HG02678 (cell line): ENCODE results near the gene NSUN6.

ENCODE experiments used
- ATAC-seq: cut with Tn5 transposase; IDR thresholded peaks from one replicate; pipeline ENCODE4 v1.9.1; 2021; ENCODE audit warnings: mild to moderate bottlenecking, moderate library complexity; ENCODE audit not compliant: unreplicated experiment

The NSUN6 gene

DNA sequence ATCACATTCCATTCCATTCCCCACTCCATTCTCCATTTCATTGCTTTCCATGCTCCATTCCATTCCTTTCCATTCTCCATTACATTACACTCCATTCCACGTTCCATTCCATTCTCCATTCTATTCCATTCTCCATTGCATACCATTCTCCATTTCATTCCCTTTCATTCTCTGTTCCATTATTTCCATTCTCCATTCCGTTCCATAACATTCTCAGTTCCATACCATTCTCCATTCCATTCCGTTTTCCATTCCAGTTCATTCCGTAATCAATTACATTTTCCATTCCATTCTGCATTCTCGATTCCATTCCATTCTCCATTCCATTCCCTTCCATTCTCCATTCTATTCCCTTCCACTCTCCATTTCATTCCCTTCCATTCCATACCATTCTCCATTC, 86.4 kb downstream of the NSUN6 start:
- no peak for ATAC-seq

DNA sequence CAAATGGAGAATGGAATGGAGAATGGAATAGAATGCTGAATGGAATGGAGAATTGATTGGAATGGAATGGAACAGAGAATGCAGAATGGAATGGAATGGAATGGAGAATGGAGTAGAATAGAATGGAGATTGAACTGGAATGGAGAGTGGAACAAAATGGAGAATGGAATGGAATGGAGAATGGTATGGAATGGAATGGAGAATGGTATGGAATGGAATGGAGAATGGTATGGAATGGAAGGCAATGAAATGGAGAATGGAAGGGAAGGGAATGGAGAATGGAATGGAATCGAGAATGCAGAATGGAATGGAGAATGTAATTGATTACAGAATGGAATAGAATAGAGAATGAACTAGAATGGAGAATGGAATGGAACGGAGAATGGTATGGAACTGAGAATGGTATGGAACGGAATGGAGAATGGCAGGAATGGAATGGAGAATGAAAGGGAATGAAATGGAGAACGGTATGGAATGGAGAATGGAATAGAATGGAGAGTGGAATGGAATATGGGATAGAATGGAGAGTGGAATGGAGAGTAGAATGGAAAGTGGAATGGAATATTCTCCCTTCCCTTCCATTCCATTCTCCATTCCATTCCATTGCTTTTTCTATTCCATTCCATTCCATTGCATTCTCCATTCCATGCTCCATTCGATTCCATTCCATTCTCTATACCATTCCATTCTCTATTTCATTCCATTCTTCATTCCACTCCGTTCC, 88.2 kb downstream of the NSUN6 start:
- ATAC-seq = no peak

DNA sequence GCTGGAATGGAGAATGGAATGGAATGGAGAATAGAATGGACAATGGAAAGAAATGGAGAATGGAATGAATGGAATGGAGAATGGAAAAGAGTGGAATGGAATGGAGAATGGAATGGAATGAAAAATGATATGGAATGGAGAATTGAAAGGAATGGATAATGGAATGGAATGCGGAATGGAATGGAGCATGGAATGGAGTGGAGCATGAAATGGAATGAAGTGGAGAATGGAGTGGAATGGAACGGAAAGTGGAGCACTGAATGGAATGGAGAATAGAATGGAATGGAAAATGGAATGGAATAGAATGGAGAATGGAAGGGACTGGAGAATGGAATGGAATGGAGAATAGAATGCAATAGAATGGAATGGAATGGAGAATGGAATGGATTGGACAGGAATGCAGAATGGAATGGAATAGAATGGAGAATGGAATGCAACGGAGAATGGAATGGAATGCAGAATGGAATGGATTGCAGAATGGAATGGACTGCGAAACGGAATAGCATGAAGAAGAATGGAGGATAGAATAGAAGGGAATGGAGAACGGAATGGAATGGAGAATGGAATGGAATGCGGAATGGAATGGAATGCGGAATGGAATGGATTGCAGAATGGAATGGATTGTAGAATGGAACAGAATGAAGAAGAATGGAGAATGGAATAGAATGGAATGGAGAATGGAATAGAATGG, 89.4 kb downstream of the NSUN6 start:
- ATAC-seq = no peak

DNA sequence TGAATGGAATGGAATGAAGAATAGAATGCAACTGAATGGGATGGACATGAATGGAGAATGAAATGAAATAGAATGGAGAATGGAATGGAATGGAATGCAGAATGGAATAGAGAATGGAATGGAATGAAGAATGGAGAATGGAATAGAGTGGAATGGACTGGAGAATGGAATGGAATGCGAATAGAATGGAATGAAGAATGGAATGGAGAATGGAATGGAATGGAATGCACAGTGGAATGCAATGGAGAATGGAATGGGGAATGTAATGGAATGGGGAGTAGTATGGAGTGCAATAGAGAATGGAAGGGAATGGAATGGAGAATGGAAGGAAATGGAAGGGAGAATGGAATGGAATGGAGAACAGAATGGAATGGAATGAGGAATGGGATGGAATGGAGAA, 93.4 kb downstream of the NSUN6 start:
- no peak for ATAC-seq

DNA sequence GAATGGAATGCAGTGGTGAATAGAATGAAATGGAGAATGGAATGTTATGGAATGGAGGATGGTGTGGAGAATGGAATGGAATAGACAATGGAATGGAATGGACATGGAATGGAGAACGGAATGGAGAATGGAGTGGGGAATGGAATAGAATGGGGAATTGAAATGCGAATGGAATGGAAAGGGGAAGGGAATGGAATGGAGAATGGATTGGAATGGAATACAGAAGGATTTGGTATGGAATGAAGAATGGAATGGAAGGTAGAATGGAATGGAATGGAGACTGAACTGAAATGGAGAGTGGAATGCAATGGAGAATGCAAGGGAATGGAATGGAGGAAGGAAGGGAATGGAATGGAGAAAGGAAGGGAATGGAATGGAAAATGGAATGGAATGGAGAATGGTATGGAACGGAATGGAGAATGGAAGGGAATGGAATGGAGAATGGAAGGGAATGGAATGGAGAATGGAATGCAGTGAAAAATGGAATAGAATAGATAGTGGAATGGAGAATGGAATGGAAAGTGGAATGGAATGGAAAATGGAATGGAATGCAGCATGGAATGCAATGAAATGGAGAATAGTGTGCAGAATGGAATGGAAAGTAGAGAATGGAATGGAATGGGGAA, 94.8 kb downstream of the NSUN6 start:
- no peak for ATAC-seq

DNA sequence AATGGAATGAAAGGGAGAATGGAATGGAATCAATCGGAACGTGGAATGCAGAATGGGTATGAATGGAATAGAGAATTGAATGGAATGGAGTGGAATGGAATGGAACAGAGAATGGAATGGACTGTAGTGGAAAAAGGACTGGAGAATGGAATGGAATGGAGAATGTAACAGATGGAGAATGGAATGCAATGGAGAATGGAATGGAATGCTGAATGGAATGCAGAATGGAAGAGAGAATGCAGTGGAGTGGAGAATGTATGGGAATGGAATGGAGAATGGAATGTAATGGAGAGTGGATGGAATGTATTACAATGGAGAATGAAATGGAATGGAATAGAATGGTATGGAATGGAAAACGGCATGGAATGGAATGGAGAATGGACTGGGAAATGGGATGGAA, 96.9 kb downstream of the NSUN6 start:
- no peak for ATAC-seq

DNA sequence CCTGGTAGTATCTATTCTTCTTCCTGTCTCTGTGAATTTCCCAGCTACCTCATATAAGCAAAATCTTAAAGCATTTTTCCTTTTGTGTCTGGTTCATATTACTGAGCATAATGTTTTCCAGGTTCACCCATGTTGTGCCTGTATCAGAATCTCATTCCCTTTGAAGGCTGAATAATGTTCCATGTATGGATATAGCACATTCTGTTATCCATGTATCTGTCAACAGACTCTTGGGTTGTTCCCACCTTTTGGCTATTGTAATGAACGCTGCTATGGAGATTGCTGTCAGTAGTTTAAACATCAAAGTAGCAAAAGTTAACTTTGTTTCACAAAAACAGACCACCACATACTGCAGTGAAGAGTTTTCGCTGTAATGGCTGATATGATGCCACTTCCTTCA, 99.9 kb downstream of the NSUN6 start:
- ATAC-seq = no peak

DNA sequence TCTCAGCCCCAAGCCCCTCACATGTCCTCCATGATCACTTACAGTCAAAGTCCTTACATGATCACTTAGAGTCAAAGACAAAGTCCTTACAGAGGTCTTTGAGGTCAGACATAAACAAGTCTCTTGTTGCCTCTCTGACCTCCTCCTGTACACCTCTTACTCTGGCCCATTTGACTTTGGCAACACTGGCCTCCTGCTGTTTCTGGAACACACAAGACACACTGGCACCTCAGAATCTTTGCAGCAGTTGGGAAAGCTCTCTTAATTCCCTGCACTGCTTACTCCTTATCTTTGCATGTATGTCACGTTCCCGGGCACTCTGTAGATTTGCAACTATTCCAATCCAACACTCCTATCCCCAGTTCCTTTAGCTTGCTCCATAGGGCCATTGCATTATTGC, 102.3 kb downstream of the NSUN6 start:
- ATAC-seq = no peak

DNA sequence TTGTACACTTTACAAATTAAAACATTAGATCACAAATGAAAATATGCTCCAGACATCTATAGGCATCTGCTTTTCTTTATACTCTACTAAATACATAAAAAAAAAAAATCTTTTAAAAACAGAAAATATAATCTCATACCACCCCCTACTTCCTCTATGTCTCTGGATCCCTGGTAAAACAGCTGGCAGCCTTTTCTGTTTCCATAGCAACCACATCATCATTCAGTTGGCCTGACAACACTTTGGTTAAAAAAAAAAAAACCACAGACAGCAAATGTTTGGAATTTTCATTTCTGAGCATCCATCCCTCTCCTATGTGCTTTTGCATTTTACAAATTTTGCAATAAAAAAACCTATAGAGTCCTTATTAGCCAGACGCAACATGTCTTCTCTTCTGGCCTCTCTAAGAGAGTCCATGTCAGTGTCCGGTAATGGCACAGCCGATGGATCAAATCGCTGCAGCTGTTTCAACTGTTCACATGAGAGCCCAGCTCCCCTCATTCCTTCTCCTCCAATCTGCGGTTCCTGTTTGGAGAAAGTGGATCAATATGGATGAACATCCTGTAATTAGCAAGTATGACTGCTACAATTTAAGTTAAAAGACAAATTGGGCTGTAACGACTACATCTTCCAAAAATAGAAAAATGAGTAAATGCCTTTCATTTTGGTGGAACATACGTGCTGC, 105.6 kb downstream of the NSUN6 start:
- no peak for ATAC-seq

DNA sequence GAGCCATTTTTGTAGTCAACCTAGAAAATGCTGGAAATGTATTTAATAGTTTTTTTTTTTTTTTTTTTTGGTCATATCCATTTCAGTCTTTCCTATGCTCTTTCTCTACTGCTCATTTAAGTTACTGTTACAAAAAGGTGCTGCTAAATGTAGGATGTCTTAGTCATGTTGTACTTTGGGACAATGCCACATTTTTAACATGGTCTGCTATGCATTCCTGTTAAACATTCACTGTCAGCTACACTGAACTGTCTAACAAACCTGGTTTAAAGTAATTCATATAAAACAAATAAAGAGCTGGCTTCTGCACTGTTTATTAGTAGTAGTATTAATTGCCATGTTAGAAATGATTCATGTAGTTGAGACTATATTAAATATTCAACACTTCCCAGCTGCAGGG, 108.6 kb downstream of the NSUN6 start:
- ATAC-seq = no peak

DNA sequence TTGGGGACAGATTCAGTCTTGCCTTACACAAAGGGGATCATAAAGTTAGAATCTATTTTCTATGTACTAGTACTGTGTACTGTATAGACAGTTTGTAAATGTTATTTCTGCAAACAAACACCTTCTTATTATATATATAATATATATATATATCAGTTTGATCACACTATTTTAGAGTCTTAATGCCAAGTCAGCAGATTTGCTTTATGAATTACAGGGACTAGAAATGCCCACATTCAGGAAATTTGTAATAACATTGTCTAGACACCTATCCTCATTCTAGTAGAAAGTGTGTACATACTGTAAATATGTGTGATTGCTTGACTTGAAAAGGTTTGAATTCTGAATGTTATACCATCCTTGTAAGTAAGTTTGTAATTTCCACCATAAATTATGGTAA, 111.2 kb downstream of the NSUN6 start:
- ATAC-seq = no peak

DNA sequence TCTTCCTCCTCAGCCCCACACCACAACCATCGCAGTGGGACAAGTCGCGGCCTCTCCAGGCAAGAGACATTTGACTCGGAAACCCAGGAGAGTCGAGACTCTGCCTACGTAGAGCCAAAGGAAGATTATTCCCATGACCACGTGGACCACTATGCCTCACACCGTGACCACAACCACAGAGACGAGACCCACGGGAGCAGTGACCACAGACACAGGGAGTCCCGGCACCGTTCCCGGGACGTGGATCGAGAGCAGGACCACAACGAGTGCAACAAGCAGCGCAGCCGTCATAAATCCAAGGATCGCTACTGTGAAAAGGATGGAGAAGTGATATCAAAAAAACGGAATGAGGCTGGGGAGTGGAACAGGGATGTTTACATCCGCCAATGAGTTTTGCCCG, 112.1 kb downstream of the NSUN6 start:
- ATAC-seq = no peak

DNA sequence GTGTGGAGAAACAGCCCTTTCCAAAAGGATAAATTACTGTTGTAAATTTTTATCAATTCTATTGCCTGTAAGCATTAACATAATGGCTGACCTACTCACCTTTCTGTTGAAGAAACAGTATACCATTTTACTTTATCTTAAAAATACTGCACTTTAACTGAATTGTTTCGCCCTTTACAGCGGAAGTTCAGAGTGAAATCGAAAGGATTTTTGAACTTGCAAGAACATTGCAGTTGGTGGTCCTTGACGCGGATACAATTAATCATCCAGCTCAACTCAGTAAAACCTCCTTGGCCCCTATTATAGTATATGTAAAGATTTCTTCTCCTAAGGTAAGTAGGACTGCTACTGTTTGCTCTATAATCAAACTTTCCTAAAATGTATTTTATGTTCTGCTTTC, 117.5 kb downstream of the NSUN6 start:
- no peak for ATAC-seq

DNA sequence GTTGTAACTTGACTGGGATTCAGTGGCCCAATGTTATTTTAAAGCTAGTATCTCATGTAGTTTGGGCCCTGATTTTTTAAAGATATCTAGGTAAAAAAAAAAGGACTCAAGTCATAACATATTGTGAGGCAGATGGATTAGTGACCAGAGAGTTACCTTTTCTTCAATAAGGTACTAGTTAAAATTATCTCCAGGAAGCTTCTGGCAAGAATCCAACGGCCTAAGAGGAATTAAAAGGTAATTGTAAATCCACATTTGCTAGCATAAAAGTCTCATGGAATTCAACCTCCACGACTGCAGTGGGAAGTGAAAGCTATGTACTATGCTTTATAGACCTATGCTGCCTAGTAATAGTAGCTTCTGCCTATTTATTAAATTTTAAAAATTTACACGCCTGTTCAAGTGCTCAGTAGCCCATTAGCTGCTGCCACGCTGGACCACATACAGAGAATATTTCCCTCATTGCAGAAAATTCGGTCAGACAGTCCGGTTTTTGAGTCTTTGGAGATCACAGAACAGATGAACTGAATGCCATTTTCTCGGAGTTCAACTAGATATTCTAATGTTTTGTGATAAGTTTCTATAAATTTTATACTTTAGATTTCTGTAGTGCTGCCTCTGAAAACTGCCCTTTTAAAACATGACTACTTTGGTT, 118.4 kb downstream of the NSUN6 start:
- no peak for ATAC-seq

DNA sequence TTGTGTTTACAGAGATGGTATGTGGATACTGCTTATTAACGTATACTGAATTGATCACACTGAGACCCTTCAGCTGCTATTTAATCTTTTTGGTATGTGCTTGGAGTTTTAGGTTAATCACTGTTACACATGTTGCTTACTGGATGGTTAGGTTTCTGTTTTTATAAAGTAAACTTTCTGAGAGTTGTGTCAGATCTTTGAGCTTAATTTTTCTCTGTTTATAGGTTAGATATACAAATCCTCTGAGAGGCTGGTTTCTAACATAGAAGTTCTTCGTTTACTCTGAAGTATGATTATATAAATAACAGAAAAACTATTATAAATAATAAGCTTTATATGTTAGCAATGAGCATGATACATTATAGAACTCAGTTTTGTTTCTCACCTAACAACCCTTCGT, 123.1 kb downstream of the NSUN6 start:
- ATAC-seq = no peak

DNA sequence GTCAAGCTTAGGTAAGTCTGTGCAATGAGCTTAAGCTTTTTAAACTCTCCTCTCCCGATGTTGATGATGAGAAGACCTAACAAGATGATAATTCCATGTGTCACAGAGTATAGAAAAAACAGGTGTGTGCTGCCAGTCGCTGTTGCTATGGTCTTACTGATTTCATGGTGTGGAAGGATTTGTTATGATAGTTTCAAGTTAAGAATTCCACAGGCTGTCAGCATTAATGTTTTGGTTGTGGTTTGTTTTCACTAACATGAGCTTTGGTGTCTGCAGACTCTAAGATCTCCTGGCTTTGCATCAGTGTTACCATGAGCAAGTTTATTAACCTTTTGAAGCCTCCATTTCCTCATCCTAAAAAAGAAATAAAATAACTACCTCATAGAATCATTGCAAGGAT, 123.7 kb downstream of the NSUN6 start:
- no peak for ATAC-seq

DNA sequence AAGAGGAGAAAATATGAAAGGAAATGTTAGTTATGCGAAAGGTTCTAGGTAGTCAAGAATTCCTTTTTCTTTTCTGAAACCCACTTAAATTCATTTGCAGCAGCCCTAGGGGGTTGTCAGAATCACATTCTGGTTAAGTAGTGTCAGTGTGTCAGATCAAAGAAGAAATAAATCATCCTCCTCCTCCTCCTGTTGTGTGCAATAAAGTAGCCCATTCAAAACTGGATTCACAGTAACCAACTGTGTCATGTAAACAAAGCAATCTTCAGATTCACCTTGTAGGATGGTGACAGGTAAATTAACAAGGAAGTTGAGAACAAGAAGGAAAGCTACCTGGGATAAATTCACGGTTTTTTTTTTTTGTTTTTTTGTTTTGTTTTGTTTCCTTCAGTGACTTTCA, 127.5 kb downstream of the NSUN6 start:
- no peak for ATAC-seq

DNA sequence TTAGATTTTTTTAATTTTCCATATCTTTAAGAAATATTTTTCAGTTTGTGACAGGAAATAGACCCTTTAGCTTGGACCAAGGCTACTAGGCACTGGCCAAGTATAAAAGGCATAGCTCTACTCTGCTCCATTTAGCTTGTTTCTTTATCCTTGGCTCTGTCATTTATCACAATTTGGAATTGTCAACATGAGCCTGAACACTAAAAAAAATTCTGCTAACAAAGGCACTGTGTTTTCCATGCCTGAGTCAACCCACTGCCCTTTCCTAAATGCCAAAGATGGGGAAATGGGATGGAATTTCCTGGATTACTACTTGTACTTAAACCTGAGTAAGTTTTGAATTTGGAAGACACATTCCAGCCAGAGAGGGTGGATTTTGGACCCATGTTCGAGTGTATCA, 128.4 kb downstream of the NSUN6 start:
- no peak for ATAC-seq

DNA sequence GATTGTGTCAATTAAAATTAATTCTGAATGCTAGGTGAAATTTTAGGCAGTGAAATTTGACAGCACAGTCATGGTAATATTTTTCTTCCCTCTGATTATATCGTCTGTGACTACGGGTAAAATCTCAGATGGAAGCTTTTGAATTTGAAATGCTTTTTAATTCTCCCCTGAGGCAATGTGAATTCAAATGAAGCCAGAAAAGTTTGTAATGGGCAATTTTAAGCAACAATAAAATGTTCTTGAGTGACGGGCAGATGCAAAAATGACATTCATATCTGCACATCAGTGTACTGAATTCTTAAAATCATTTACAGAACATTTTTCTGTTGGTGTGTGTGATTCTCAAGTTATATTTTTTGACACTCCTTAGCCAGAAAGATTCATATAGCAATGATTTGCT, 134.5 kb downstream of the NSUN6 start:
- ATAC-seq = no peak

DNA sequence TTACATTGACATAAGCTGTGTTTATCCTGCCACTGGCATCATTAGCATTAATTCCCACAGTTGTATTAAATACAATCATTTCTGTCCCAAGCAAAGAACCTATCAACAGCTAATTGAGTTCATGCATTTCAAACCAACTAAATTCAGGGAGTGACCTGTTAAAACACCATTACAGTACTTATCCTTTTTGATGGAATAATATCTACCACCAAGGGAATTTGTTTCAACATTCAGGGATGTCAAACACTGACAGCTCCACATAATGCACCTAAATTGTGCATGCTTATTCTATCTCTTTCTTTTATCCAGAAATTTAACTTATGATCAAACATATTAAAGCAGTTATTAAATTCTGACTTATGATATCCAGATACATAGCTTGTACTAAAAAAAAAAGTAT, 136.8 kb downstream of the NSUN6 start:
- no peak for ATAC-seq

DNA sequence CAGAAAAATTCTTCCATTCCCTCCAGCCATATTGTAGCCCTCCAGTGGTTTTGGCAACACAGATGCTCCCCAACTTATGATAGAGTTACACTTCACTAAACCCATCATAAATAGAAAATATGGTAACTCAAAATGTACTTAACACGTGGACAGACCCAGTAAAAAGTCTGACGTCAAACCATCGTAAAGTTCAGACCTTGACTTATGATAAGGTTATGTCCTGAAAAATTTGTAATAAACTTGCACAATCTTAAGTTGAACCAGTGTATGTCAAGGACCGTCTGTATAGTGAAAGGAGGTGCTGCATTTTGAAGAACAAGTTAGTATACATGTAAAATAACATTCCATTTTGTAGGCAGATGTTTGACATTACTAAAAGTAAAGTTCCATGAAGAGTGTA, 142.8 kb downstream of the NSUN6 start:
- ATAC-seq = no peak
